Peyer's patch (tissue), 4 donors: ENCODE results near the gene CXXC5. TPM values are rescaled to one million over a fixed set of nuclear protein-coding genes. Genes with fewer than 3 reads are reported as not detected.

Source experiments
- DNase-seq, 3 donors: peaks; one replicate each; pipeline ENCODE4 v3.0.0-alpha.2; 2017 to 2019
- H3K27ac ChIP-seq, 4 donors: fragments of 200-600 bp; sonication (generic); one replicate each; pipeline ENCODE4 v1.5.1; 2016 to 2019
- H3K27me3 ChIP-seq, 2 donors: fragments of 200-600 bp; sonication (generic); one replicate each; pipeline ENCODE4 v1.5.1; 2019
- H3K36me3 ChIP-seq, 3 donors: fragments of 200-600 bp; sonication (generic); one replicate each; pipeline ENCODE4 v1.5.1; 2016 to 2019
- H3K4me1 ChIP-seq, 4 donors: fragments of 200-600 bp; sonication (generic); one replicate each; pipeline ENCODE4 v1.5.1; 2016 to 2019
- H3K4me3 ChIP-seq, 4 donors: fragments of 200-600 bp; sonication (generic); 1 replicate in 3 of 4; 2 replicates in 1 of 4; pipeline ENCODE4 v1.5.1; 2016 to 2019; ENCODE audit warnings: mild to moderate bottlenecking in 1 of 4
- H3K9me3 ChIP-seq, 4 donors: fragments of 200-600 bp; sonication (generic); one replicate each; pipeline ENCODE4 v1.5.1; 2016 to 2019; ENCODE audit warnings: mild to moderate bottlenecking in 1 of 4
- CTCF ChIP-seq, 6 experiments: fragments of 450-650 bp in 4 of 6; fragments of 200-600 bp in 2 of 6; sonication (generic) in 1 of 6; IDR thresholded peaks; one replicate each; pipeline ENCODE4 v1.5.1; 2017 to 2019; ENCODE audit warnings: antibody characterized with exemption in 6 of 6, mild to moderate bottlenecking in 3 of 6, moderate library complexity in 1 of 6
- POLR2A ChIP-seq, 2 donors: fragments of 450-650 bp; IDR thresholded peaks; one replicate each; pipeline ENCODE4 v1.5.1; 2017; ENCODE audit warnings: antibody characterized with exemption in 2 of 2, mild to moderate bottlenecking in 2 of 2, moderate library complexity in 2 of 2
- total RNA-seq, 4 donors: library from RNA; depleted of rRNA; stranded (reverse); fragments of >200 nt; gene quantifications; one replicate each; pipeline ENCODE4 v1.1.0, GENCODE V29; 2016

CXXC5 gene
- total RNA-seq, 4 donors from 2014 or later: 21.7 to 49.5 (median 30.9) TPM

GRCh38 chr5:139688088-139688702 is 40.0 kb downstream of the CXXC5 start:
- peak in 1 of 3 donors; percentile 34 for DNase-seq
- Histone ChIP-seq H3K27me3 (no peaks in the 10 kb centered on the region), H3K27ac (peak overlapping the region in 1 of 4 donors; percentile 66), H3K4me3 (no peak overlapping the region), H3K36me3 (no peaks in the 10 kb centered on the region), H3K9me3 (no peaks in the 10 kb centered on the region), H3K4me1 (peaks cover 0 to 13% (median 8%) of the 10 kb centered on the region in 4 donors)
- no peak for TF ChIP-seq CTCF (IDR thresholded peaks at IDR 0.05)
- no peak for TF ChIP-seq POLR2A (IDR thresholded peaks at IDR 0.05)

DNA sequence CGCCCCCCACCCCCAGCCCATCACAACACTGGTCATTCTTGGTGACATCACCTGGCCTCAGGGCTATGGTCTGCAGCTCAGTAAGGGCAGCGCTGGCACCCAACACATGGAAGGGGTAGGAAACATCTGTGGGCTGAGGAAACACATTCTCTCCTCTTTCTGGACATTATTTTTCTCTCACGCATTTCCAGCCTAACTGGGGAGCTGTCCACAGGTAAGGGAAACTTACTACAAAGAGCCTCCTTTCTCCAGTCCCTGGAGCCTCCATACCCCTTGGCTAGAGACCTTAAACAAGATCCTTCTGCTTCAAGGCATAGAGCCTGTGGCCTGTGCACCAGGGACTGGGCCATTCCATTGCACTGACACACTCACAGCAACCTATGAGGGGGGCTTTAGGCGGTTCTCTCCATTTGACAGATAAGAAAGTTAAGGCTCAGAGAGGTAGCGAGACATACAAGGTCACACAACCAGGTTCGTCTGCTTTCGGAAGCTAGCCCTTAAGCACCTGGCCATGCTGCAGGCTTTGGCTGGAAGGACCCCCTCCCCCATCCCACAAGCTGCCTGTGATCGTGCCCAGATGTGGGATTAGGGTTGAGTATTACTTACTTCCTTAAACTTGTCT is 40.7 kb downstream of the CXXC5 start:
- Histone ChIP-seq H3K4me1 (peaks cover 0 to 13% (median 8%) of the 10 kb centered on the region in 4 donors), H3K27me3 (no peaks in the 10 kb centered on the region), H3K27ac (peak overlapping the region in 1 of 4 donors; percentile 66), H3K36me3 (no peaks in the 10 kb centered on the region), H3K4me3 (no peak overlapping the region), H3K9me3 (no peaks in the 10 kb centered on the region)
- peak in 1 of 3 donors; percentile 62 for DNase-seq
- TF ChIP-seq POLR2A (IDR thresholded peaks at IDR 0.05): no peak
- no peak for TF ChIP-seq CTCF (IDR thresholded peaks at IDR 0.05)

DNA sequence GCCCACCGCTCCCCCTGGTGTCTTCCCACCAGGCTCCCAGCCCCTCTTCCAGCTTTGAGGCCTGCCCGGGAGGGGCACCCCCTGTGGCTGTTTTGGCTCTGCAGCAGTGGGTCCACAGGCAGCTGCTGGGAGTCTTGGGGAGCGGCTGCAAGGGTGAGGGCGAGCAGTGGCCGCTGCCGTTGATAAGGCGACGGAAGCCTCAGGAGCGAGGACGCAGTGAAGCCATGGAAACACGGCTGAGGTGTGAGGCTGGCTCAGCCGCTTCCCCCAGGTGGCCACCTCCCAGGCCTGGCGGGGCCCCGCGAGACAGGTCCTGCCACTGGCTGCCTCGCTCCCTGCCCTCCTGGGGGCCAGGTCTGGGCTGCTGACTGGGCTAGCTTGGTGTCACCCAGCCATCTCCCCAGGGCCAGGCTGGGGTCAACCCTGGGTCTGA is 41.5 kb downstream of the CXXC5 start:
- Histone ChIP-seq H3K4me3 (peak overlapping the region in 1 of 4 donors; percentile 4), H3K4me1 (peaks cover 0 to 13% (median 8%) of the 10 kb centered on the region in 4 donors), H3K27ac (peak overlapping the region in 1 of 4 donors; percentile 66), H3K9me3 (no peaks in the 10 kb centered on the region), H3K36me3 (no peaks in the 10 kb centered on the region), H3K27me3 (no peaks in the 10 kb centered on the region)
- TF ChIP-seq POLR2A (IDR thresholded peaks at IDR 0.05): no peak
- peak in 1 of 3 donors; percentile 39 for DNase-seq

DNA sequence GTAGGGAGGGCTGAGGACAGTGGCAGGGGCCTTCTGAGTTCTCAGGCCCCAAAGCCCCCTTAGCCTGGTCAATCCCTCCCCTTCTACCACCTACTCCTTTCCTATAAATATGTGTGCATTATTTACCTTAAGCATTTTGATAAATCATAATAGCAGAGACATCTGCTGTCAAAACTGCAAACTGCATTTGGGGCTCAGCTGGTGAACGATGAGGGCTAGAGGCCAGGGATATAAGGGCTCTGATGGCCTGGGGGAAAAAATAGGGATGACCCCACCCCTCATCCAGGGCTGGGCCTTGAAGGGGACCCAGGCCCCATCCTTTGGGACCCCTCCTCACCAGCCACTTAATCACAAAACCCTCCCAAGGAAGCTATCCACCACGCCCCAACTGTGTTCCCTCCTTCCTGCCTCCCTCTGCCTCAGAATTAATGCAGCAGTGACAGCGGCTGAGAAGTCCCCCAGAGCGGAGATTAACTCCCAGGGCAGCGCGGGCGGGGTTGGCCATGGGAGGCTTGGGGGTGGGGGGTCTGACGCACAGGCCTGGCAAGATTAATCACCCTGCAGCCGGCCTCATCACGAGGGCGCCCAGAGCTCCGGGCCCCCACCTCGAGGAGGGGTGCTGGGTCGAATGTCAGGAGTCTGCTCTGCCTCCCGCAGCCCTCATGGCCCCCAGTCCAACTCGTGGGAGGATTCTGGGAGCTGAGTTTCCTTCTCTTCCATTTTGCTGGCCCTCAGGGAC is 42.1 kb downstream of the CXXC5 start:
- Histone ChIP-seq H3K9me3 (no peaks in the 10 kb centered on the region), H3K27me3 (no peaks in the 10 kb centered on the region), H3K4me1 (peaks cover 0 to 13% (median 7%) of the 10 kb centered on the region in 4 donors), H3K36me3 (no peaks in the 10 kb centered on the region), H3K27ac (peak overlapping the region in 1 of 4 donors; percentile 66), H3K4me3 (peak overlapping the region in 1 of 4 donors; percentile 4)
- TF ChIP-seq CTCF (IDR thresholded peaks at IDR 0.05) (peak in 5 of 6 experiments; percentile 29 to 78 (median 76)), POLR2A (IDR thresholded peaks at IDR 0.05) (no peak)
- DNase-seq: no peak

DNA sequence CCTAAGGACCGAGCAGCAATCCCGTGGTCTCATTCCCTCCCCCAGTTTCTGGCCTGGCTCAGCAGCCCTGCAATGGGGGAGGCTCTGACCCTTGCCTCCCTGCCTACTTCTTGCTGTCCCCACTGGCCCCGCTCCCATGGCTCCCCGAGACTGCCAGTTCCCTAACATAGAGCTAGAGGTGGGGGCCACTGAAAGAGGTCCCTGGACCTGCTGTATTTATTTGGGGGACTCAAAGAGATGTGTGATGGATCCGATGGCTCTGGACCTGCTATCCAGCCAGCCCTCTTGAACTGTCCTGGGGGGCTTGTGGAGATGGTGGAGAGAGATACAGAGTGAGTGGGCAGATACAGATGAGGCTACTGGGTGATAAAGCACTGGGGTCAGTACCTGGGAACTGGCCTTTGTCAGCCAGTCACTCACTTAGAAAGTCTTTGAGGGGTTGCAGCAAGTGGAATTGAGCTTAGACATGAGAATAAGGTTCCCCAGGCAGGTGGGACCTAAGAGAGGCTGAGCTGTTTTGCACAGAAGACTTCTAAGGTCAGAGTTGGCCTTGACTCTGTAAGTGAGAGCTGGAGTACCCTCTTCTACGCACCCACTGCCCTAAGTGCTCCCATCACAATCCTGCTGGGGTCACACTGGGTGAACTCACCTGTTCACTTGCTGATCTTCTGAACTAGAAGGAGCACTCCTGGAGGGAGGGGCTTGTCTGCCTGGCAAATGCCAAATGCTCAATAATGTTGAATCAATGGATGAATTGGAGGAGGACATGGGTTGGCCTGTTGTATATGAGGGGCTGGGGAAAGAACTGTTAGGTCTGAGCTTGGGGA is 42.9 kb downstream of the CXXC5 start:
- Histone ChIP-seq H3K9me3 (no peaks in the 10 kb centered on the region), H3K4me3 (no peak overlapping the region), H3K27me3 (no peaks in the 10 kb centered on the region), H3K36me3 (no peaks in the 10 kb centered on the region), H3K4me1 (peaks cover 0 to 13% (median 6%) of the 10 kb centered on the region in 4 donors), H3K27ac (no peak overlapping the region)
- DNase-seq: no peak
- no peak for TF ChIP-seq CTCF (IDR thresholded peaks at IDR 0.05)
